CD4-positive, alpha-beta T cell treated with Interleukin-12 subunit alpha and Interleukin-12 subunit beta, for 1 hour (primary cell): ENCODE results near the gene LRPPRC.

Experiments used
- DNase-seq: peaks from one replicate; pipeline ENCODE4 v3.0.0-alpha.2; 2020

Gene LRPPRC

DNA sequence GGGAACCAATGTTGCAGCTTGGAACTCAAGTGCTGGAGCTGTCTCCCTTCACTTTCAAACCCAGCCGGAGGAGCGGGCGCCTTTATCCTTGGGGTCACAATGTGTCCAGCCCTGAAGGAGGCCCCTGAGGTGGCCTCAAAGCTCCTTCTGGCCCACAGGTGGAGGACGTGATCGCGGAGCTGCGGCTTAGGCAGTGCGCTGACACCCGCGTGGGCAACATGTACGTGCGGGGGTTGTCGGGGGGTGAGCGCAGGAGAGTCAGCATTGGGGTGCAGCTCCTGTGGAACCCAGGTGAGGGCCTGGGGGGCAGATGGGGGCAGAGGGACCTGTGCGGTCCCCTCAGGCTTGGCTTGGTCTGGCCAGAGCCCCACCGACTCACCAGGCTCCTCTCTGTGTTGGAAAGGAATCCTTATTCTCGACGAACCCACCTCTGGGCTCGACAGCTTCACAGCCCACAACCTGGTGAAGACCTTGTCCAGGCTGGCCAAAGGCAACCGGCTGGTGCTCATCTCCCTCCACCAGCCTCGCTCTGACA lies 143.5 kb downstream of the LRPPRC start:
- no peak for DNase-seq

DNA sequence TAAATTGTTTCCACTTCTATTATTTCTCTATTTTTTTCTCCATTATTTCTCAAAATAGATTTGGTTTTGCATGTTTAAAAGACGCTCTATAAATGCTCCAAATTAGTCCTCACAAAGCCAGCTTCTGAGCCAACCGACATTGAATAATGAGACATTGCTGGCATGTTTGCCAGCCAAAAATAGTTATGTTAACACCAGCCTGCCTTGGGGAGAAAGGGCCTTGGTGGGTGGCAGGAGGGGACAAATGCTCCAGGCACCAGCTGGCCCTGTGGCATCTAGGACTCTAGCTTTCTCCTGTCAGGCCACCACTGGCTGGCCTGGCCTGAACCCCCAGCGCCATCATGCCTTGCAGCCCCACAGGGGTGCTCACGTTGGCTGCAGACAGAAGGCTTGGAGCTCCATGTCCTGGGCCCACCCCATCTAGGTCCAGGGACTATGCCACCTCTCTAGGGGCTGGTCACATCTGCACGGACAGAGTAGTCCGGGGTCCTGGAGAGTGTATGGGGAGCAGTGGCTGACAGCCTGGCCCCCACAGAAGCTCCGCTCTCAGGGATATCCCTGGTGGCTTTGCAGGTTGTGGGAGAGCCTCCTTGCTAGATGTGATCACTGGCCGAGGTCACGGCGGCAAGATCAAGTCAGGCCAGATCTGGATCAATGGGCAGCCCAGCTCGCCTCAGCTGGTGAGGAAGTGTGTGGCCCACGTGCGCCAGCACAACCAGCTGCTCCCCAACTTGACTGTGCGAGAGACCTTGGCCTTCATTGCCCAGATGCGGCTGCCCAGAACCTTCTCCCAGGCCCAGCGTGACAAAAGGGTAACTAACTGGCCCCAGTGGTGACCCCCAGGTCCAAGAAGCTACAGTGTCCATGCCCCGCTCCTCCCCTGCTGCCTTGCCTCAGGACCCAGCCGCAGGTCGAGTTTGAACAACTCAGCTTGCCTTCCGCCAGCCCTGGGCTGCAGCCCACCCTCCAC lies 144.5 kb downstream of the LRPPRC start:
- no peak for DNase-seq

GRCh38 chr2:43848214-43848613 lies 147.6 kb downstream of the LRPPRC start:
- no peak for DNase-seq

- DNase-seq: no peak
These were observed 149.5 kb downstream of the LRPPRC start for GRCh38 chr2:43846140-43846793.

GRCh38 chr2:43845181-43845580 lies 150.6 kb downstream of the LRPPRC start:
- DNase-seq: no peak

DNA sequence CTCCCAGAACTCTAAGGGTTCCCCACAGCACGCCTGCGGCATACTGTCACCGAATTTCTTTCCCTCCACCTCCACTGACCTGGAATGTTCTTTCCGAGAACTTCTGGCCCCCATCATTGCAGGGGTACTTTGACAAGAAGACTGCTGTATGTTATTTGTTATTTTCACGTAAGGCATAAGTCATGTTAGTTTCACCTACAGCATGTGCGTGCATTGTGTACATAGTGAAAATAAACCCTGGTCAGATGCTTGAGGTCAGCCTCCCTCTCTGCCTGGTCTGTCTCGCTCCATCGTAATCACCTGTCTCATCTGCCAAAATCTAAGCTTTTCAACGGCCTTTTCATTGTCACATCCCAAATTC lies 152.9 kb downstream of the LRPPRC start:
- DNase-seq: no peak

DNA sequence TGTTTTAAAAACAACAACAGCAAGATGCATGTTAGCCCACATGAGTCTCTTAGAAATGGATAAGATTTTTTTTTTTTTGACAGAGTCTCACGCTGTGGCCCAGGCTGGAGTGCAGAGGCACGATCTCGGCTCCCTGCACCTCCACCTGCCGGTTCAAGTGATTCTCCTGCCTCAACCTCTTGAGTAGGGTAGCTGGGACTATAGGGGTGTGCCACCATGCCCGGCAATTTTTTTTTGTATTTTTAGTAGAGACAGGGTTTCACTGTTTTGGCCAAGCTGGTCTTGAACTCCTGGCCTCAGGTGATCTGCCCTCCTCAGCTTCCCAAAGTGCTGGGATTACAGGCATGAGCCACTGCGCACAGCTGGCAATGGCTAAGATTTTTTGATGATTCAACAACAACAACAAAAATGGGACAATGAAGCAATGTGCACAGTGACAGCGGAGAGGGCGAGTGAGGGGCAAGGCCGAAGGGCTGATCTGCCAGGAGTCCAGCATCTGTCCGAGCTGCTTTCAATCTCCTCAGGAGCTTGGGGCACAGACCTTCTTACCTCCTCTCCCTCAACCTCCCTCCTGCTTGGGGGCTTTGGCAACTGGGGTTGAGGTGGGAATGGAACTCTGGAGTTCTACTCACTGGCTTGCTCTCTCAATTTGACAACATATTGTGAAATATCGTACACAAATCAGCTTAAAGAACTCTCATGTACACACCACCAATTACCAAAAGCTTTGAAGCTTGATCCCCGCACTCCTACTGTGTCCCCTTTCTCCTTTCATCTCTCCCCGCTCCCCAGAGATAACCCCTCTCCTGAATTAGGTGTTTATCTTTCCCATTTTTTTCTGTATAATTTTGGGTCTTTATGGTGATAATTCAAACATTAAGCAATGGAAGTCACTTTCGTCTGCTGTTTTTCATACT lies 153.6 kb downstream of the LRPPRC start:
- DNase-seq: no peak

GRCh38 chr2:43840965-43841364 lies 154.8 kb downstream of the LRPPRC start:
- DNase-seq: no peak

DNA sequence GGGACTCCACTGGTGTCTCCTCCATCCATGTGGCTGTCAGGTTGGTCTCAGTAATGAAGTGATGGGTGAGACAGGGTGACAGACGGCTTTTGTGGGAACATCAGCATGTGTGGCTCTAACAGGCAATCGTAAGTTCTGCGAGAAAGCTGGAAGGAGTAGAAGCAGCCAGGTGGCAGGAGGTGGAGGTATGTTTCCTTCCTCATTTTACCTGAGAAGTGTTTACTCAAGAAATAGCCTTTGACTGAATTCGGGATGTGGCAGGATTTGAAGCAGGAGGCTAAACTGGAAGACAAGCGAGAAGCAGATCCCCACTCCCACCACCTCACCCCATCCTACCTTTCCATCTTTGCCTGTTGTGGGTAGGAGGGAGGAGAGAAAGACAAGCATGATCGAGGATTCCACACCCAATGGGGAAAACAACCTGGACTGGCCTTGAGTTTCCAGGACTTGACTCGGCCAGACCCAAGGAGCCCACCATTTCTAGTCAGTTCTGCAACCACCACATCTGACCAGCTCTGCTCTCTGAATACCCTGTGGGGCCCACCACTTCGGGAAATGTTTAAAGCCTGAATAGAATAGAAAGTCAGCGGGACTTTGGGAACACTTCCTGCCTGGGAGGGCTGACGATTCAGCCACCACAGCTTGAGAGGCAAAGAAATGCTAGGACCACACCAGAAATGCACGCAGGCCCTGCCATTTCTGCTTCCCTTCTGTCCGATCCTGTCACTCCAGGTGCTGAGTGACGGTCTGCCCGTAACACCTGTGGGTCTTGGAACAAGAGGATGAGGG lies 155.8 kb downstream of the LRPPRC start:
- no peak for DNase-seq

GRCh38 chr2:43838560-43839267 lies 157.1 kb downstream of the LRPPRC start, which contains the start of the genes ABCG5 and ABCG8:
Gene ABCG5, minus strand, starts transcription at chr2:43838839. Its CDS starts 160 bp downstream, at chr2:43838679.
Gene ABCG8, plus strand, starts transcription at chr2:43838971. Its CDS starts 83 bp downstream, at chr2:43839054.
- DNase-seq: no peak

GRCh38 chr2:43837831-43838559 lies 157.8 kb downstream of the LRPPRC start:
- no peak for DNase-seq

- DNase-seq: no peak
These were observed 158.8 kb downstream of the LRPPRC start for GRCh38 chr2:43837033-43837432.
